CD4-positive, alpha-beta T cell treated with Interleukin-15 for 1 hour (primary cell): ENCODE measurements around the gene PRDM8.
"Not testable (repeated sequence)": the region's sequence is repeated elsewhere in the genome, so short reads cannot be mapped to it uniquely, and the experiment has no call there.

Experiments used
- DNase-seq: peaks from one replicate; pipeline ENCODE4 v3.0.0-alpha.2; 2020

PRDM8 gene

DNA sequence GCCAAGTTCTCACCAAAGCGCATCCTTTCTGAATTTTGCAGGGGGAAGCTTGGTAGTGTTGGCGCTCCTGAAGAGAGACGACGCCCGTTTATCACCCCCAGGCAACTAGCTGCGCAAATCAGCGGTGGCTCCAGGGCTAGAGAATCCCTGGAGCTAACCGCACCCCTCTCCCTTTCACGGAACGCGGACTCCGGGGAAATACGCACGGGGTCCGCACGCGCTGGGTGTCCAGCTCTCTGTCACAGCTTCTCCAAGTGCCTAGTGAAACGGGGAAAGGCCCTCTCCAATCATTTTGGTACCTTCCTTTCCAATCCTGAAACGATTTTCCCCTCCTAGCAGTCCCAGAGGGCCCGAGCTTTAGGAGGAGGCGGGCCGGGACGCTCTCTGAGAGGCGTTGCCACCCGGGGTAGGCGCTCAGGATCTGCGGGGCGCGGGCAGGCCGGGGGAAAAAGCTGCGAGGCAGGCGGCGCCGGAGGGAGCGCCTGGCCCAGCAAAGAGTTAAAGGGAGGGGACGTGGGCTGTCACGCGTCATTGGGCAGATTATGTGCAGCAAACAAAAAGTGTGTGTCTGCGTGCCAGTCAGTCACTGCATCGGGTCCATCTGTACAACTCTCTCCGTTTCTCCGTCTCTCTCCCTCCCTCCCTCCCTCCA is at the start of gene PRDM8:
Gene PRDM8 (plus strand): TSS at position 582 of the 652 bp plus-strand sequence. CDS start 2,578 bp downstream, outside the sequence.
- DNase-seq: peak; percentile 48

DNA sequence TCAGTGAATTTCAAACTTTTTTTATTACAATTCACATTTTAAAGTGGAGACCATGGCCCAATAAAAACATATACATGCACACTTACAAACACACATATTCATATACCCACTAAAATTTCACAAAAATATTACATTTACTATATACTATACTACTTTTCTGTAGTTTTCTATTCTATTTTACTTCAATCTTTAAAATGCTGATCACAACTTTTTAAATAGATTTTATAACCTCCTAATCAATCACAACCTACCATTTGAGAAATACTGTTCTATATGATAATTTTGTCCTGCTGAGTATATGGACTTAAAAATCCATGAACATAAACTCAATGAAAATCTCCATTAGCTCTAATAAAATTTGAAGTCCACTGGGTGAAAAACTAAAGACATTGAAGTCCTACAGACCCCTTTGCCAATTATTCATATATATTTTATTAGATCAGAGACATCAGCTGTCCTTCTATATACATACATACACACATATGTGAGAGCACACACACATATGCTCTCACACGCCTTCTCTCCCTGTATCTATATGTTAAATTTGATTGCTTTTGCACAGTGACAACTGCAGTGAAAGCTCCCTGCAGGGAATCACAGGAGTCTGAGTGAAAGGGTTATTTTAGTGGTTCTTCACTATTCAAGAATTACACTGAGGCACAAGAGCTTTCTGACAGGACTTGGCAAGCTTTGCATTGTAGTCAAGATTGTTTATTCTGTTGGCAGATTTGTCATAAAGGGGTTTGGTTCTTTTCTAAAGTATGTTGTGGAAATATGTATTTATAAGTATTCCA is 46.7 kb upstream of the PRDM8 start:
- no peak for DNase-seq

DNA sequence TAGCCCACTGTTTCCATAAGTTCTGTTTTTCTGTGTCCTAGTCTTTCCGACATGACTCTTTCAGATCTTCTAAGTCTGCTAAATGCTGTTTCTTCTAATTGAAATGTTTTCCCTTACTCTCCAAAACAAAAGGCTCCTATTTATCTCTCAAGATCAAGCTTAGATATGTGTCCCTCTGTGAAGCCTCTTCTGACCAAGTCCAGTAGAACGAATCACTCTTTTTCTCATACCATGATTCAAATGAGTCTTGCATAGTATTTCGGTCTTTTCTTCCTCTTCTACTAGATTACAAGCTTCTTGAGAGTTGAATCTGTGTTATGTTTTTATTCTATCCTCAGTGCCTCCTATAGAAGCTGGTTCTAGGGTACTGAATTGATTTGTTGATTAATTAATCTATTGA is 45.3 kb upstream of the PRDM8 start:
- no peak for DNase-seq

DNA sequence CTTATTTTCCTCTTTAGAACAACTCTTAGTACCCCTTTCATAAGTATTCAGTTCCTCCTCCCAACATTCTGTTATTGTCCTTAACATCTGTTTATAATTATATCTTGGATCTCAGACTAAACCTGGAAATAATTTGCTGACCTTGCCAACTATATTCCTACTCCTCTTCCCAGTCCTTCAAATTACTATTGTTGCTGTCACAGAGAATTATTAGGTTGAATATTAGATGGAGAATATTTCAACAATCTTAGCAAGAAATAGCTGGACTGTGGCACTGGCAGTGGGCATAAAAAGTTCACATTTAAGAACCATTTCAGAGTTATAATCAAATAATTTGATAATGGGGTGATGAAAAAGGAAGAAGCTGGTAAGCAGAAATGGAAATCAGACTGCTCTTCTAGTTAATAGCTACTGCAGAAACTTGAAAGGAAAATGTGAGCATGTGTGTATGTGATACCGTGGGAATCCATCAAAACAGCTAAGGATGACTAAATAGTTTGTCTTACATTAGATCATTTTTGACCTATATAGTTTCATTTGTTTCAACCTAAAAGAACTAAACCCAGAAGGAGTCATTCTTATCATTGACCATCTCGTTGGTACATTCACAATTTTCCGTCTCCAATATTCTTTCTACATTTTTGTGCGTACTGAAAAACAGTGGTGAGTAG is 43.3 kb upstream of the PRDM8 start:
- DNase-seq: no peak

DNA sequence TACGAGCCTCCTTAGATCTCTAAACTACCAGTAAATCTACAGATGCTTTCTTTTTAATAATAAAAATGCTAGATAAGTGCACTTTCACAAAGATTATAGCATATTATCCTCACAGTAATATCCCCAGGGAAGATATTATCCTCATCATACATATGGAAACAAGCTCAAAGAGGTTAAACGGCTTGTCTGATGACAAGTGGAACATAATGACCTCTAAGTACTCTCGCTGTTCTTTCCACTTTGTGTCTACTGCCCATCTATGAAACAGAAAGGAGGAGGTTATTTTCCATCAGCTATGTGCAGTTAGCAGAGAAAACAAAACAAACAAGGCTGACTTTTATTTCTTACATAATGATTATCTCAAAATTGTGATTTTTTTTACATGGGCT is 42.8 kb upstream of the PRDM8 start:
- DNase-seq: no peak

DNA sequence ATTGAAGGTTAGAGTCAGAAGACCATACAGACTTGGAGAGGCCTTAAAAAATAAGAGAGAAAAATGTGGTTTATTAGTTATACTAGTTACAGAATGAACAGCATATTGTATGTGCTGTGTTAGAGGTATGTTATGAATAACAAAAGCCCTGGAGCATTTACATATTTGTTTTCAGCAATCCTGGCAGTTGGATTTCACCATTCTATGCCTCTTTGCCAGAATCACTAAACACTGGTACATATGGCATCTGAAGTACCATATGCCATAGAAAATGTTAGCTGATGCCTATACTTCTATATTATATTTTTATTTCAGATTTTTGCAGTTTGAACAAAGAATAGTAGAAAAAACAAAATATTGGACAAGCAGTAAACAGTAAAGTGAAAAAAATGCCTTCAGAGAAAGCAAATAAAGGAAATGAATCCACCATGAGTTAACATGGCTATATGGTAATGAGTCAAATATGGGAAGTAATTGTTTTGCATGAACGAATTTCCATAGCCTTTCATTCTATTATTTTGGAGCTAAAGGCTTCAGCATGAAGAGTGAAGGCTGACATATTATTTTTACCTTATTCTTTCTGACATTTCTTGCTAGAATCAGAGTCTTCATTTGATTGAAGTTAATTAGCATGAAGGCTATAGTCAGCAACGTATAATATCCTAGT is 41.9 kb upstream of the PRDM8 start:
- no peak for DNase-seq

DNA sequence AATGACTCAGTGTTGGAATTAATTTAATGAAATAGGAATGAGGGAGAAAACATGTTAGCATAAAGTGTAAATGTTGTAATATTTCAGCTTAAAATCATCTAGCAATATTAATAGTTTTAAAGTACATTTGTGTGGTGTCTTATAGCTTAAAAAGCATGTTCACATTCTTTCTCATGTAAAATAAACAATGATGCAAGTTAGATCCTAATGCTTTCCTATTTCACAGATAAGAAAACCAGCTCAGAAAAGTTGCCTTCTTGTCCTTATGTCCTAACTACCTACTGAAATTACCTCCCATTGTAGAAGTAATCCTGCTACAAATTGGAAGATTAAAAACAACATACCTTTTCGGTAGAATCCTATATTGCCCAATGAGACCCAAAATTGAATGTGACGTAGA is 40.9 kb upstream of the PRDM8 start:
- DNase-seq: no peak

DNA sequence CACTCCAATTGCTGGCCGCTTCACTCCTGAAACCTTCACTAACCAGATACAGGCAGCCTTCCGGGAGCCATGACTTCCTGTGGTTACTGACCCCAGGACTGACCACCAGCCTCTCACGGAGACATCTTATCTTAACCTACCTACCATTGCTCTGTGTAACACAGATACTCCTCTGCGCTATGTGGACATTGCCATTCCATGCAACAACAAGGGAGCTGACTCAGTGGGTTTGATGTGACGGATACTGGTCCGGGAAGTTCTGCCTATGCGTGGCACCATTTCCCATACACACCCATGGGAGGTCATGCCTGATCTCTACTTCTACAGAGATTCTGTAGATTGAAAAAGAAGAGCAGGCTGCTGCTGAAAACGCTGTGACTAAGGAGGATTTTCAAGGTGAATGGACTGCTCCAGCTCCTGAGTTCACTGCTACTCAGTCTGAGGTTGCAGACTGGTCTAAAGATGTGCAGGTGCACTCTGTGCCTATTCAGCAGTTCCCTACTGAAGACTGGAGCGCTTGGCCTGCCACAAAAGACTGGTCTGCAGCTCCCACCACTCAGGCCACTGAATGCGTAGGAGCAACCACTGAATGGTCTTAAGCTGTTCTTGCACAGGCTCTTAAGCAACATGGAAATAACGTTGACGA is 35.8 kb upstream of the PRDM8 start:
- DNase-seq: no peak

DNA sequence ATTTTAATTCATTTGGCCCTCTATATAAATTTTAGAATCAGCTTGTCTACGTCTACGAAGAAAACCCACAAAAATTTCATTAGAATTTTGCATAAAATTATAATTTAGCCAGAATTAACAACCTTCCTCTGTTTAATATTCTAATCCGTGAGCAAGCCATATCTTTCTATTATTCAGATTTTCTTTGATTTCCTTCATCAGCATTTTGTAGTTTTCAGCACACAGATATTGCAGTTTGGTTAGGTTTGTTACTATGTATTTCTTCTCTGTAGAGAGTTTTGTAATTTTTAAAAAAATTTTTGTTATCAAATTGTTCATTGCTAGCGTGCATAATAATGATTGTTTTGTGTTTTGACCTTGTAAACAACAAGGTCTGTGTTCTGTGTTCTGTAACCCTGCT is 34.9 kb upstream of the PRDM8 start:
- DNase-seq: no peak

DNA sequence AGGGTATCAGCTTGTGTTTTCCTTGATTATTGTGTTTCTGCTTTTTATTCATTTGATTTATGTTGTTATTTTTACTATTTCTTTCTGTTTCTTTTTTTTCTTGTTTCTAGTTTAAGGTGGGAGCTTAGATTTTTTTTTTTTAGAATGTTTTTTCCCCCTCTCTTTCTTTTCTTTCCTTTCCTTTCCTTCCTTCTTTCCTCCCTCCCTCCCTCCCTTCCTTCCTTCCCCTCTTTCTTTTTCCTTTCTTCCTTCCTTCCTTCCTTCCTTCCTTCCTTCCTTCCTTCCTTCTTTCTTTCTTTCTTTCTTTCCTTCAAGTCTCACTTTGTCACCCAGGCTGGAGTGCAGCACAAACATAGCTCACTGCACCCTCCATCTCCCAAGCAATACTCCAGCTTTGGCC is 31.4 kb upstream of the PRDM8 start:
- DNase-seq: no peak

DNA sequence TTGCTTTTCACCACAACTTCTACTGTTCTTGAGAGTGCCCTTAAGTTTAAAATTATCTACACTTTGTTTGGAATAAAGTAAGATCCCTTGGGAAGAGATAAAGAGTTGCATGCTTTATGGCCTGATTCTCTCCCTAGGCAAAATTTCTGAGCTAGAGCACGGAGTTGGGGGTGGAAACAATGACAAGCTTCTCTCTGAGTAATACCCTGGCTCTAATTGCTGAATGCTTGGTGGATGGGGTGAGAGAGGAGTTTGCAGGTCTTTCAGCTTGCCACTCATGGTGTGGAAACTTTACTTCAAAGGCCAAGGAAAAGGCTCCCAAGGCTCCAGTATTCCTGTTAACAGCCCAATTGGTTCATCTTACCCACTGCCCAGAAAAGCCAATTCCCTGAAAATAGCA is 26.1 kb upstream of the PRDM8 start:
- DNase-seq: no peak

DNA sequence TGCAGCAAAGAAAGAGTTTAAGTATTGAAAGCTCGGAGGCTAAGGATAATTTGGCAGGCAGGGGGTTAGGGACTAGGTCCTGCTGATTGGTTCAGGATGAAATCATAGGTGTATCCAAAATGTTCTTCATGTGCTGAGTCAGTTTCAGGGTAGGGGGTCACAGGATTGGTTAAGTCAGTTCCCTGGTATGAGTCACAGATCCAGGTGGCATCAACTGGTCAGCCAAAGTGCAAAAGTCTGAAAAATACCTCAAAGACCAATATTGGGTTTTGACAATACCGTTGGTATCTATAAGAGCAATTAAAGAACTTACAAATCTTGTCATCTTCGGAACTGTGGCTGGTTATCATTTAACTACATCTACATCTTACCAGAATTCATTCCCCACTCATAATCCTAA is 25.6 kb upstream of the PRDM8 start:
- no peak for DNase-seq

DNA sequence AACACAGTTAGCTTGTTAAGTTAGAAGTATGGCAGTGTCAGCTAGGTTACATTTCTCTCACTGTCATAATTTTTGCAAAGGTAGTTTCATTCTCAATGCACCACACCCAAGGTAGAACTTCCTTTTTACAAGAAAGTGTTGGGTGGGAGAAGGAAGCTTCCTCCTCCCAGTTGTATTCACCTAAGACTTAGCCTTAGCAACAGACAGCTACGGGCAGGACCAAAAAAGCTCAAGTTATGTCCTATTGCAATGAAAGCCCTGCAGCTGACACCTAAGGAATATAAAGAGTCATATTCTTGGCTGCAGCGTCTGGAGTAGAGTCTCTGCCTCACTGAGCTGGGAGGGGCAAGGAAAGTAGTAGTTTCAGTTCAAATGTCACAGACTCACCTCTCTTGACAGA is 25.1 kb upstream of the PRDM8 start:
- DNase-seq: no peak

DNA sequence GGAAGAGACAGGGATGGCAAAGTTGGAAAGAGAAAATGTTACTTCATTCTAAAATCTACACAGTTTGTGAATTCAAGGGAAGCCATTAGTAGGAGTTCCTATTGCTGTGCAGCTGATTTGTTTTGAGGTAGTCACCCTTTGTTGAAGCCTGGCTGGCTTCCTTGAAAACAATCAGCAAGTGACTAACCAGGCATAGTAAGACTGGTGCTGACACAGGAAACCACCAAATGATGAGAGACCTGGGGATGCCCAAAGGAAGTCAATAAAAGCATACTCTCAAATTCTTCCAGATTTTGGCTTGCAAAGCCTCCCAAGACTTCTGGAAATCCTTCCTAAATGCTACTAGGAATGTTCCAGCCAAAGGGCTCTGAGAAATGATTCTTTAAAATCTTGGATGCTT is 23.9 kb upstream of the PRDM8 start:
- DNase-seq: peak; percentile 71

DNA sequence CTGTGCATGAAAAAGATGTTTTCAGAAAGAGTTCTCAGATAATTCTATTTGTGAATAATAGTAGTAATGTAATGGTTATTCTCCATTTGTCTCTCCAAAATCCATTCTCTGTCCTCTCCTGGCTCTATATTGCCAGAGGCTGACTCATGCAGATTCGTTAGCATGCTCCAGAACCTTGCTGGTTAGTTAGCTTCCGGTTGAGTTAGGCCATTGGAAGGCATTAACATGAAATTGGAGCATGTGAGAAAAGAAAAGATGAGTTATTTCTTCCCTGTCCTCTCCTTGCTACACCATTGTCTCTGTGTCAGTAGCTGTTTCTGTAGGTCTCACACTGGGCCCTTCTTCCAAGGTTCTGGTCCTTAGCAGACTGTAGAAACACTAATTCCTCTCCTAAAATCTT is 23.5 kb upstream of the PRDM8 start:
- no peak for DNase-seq

DNA sequence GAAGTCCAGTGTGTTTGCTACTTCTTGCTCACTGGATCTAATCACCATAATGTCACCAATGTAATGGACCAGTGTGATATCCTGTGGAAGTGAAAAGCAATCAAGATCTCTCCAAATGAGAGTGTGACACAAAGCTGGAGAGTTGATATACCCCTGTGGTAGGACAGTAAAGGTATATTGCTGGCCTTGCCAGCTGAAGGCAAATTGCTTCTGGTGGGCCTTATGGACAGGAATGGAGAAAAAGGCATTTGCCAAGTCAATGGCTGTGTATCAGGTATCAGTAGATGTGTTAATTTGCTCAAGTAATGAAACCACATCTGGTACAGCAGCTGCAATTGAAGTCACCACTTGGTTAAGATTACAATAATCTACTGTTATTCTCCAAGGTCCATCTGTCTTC is 19.5 kb upstream of the PRDM8 start:
- not testable (repeated sequence) for DNase-seq

DNA sequence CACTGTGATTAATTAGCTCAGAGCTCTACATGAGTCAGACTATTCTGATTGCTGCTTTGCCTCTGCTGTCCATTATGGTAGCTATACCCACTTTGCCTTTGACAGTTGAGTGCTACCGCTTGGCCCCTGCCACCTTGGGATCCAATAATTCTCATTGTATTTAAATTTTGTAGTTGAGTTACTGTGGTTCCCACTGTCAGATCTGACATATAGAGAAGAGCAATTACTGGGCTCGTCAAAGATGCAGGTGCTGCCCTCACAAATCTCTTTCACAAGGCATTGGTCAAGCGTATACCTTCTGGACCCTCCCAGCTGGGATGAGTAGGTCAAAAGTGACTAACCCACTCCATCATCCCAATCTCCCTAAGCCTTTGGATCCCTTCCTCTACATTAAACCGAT is 18.3 kb upstream of the PRDM8 start:
- DNase-seq: no peak

DNA sequence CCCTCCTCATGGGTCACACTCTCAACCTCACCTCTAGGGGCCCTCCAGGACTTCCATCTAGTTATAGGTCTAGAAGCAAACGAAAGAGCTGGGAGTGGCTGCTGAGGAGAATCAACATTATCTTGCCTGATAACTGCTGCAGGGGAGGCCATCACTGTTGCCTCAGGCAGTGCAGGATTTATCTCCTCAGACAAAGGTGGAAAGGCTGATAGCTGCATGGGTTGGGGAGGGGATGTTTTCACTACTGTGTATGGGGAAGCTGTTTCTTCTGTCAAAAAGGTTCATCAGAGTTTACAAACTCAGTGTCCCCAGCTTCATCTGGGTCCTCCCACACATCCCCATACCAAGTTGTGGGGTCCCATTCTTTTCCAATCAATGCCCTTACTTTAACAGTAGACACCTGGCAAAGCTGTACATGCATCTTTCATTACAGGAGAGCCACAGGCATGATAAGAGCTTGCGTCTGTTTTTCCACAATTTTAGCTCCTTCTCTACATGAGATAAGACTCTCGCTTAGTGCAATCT is 17.6 kb upstream of the PRDM8 start:
- DNase-seq: no peak

DNA sequence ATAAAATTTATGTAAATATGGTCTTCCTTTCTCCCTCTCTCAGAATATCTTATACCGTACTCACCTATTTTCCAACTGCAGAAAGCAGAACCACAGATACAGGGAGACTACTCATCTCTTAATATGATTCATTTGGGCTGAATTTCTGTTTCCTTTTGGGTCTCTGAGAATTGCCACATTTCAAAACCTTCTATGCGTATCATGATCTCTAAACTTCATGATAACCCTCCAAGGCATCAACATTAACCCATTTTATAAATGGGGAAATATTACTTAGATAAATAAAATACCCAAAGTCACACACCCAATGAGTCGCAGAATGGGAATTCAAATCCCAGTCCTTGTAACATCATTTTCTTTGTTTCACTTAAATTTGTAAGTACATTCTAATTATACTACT is 16.6 kb upstream of the PRDM8 start:
- no peak for DNase-seq

DNA sequence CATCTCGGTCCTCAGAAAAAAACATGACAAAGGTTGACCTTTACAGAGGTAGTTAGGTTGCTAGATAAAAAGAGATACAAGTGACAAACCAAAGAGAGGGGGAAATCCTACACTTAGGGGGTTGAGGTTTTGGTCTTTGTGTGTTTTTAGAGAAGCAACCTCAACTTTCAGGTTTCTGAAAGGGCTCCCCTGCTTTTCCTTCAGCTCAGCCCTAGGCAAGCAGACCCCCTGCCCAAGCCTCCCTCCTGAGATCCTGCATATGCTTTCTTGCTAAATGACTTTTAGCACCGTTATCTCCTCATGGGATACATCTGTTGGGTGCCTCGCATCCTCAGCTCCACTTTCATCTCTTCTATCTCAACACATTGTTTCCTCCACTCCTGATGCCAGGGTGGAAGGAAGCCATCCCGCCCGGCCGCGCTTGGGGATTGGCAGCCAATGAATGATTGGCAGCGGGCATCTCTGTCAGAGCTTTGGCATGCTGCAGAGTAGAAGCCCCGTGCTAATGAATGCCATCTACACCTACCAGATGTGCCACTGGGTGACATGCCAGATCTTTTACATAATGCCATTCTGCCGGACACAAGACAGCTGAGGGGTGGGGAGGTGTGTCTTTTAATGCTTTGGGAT is 15.0 kb upstream of the PRDM8 start:
- no peak for DNase-seq

DNA sequence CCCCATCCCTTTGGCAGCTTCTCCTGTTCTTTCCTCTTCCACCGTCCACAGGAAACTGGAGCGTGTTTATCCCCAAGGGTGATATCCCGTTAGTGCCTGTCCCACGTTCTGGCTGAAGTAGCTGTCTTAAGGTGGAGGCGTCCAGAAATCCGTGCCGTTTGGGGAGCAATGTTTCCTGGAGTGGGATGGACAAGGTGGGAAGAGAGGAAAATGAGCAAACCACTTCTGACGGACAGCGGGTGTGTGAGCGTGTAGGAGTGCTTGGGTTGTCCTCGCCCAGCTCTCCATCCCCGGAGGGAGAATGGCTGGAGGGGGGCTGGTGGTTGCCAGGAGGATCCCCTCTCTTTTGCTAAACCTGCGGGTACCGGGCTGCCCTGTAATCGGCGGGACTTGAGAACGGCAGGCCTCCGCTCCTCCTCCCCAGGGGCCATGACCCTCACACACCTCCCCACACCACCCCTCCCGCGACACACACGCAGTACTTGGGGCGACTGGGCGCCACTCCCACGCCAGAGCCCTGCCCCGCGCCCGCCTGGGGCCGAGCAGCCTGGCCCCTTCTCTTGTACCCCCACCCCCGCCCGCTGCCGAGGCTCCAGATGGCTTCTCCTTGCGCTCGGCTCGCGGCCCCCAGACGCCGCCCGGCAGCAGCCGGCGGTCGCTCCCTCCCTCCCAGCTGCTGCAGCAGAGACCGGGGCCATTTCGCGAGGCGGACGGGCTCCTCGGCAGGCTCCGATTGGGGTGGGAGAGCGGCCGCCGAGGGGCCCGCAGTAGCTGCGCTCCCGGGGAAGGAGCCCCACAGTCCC is 13.9 kb upstream of the PRDM8 start:
- peak; percentile 53 for DNase-seq
